OCI-LY3 (cell line): ENCODE data around the gene ARNT2.
"Not testable (repeated sequence)": the region's sequence is repeated elsewhere in the genome, so short reads cannot be mapped to it uniquely, and the experiment has no call there.

Source experiments
- H2AFZ ChIP-seq: fragments of 200-600, 300-600 bp; shearing (Covaris generic); 2 replicates; pipeline ENCODE4 v1.6.0; 2014; ENCODE audit warnings: antibody characterized with exemption, low read depth, low read length
- H3K27ac ChIP-seq: fragments of 200-600, 300-600 bp; sonication (generic); 2 replicates; pipeline ENCODE4 v1.5.1; 2014; ENCODE audit warnings: mild to moderate bottlenecking, low read length, moderate library complexity, mixed read lengths
- H3K27me3 ChIP-seq: fragments of 200-600, 300-600 bp; sonication (generic); 2 replicates; pipeline ENCODE4 v1.6.1; 2014; ENCODE audit warnings: low read depth, low read length, mixed read lengths
- H3K36me3 ChIP-seq: fragments of 200-600, 300-600 bp; sonication (generic); replicated peaks from 2 replicates; pipeline ENCODE3; 2014; ENCODE audit warnings: low read depth, low read length, mixed read lengths
- H3K4me1 ChIP-seq: fragments of 300-600, 200-600 bp; sonication (generic); 2 replicates; pipeline ENCODE4 v1.6.1; 2014; ENCODE audit warnings: low read length, mixed read lengths
- H3K4me2 ChIP-seq: fragments of 200-600, 300-600 bp; sonication (generic); 2 replicates; pipeline ENCODE4 v1.6.1; 2014; ENCODE audit warnings: low read length, mixed read lengths
- H3K4me3 ChIP-seq: fragments of 300-600, 200-600 bp; sonication (generic); 2 replicates; pipeline ENCODE4 v1.5.1; 2014; ENCODE audit warnings: antibody characterized with exemption, mild to moderate bottlenecking, low read length, moderate library complexity
- H3K79me2 ChIP-seq: fragments of 300-600, 200-600 bp; shearing (Covaris generic); 2 replicates; pipeline ENCODE4 v1.6.1; 2014; ENCODE audit warnings: mild to moderate bottlenecking, low read length, mixed read lengths
- H3K9ac ChIP-seq: fragments of 300-600, 200-600 bp; shearing (Covaris generic); 2 replicates; pipeline ENCODE4 v1.6.0; 2014; ENCODE audit warnings: mild to moderate bottlenecking, low read length, moderate library complexity
- H3K9me3 ChIP-seq: fragments of 200-600, 300-600 bp; shearing (Covaris generic); 2 replicates; pipeline ENCODE4 v1.6.1; 2014; ENCODE audit warnings: low read length, mixed read lengths; ENCODE audit not compliant: insufficient read depth
- H4K20me1 ChIP-seq: fragments of 200-600, 300-600 bp; sonication (generic); 2 replicates; pipeline ENCODE4 v1.6.1; 2016; ENCODE audit warnings: low read length, mixed read lengths; ENCODE audit not compliant: insufficient read depth
- CTCF ChIP-seq: fragments of 200-600, 300-600 bp; sonication (generic); IDR thresholded peaks from 2 replicates; pipeline ENCODE4 v1.5.1; 2014; ENCODE audit warnings: antibody characterized with exemption, low read length, low read depth
- EZH2phosphoT487 ChIP-seq: fragments of 200-600 bp; shearing (Covaris generic); IDR thresholded peaks from 2 replicates; pipeline ENCODE4 v1.6.1; 2018; ENCODE audit warnings: antibody characterized with exemption, mixed run types, low read depth

The ARNT2 gene

GRCh38 chr15:80509800-80510199, 105.6 kb downstream of the ARNT2 start:
- Histone ChIP-seq H3K9me3 (no peaks in the 10 kb centered on the region), H3K9ac (peak overlapping the region; percentile 3; the same call in 1 of the 2 replicates), H3K4me2 (peak overlapping the region; percentile 43), H4K20me1 (no peaks in the 10 kb centered on the region), H3K27ac (peak overlapping the region; percentile 65), H2AFZ (peak overlapping the region; percentile 35), H3K27me3 (no peaks in the 10 kb centered on the region), H3K79me2 (no peaks in the 10 kb centered on the region), H3K4me1 (peaks cover 24% of the 10 kb centered on the region), H3K4me3 (0 out of 2 replicates have a peak overlapping the region, but pooled peaks have one; percentile 2), H3K36me3 (no peaks in the 10 kb centered on the region)
- TF ChIP-seq EZH2phosphoT487 (no peak), CTCF (no peak)

- H3K9me3 ChIP-seq, H2AFZ ChIP-seq, H3K4me3 ChIP-seq, H3K79me2 ChIP-seq, H3K27me3 ChIP-seq, H3K36me3 ChIP-seq, H3K27ac ChIP-seq, H4K20me1 ChIP-seq, H3K4me2 ChIP-seq, H3K9ac ChIP-seq: not testable (repeated sequence)
- H3K4me1 ChIP-seq = peaks cover 27% of the 10 kb centered on the region
Measured at GRCh38 chr15:80510985-80511384, 106.8 kb downstream of the ARNT2 start.

DNA sequence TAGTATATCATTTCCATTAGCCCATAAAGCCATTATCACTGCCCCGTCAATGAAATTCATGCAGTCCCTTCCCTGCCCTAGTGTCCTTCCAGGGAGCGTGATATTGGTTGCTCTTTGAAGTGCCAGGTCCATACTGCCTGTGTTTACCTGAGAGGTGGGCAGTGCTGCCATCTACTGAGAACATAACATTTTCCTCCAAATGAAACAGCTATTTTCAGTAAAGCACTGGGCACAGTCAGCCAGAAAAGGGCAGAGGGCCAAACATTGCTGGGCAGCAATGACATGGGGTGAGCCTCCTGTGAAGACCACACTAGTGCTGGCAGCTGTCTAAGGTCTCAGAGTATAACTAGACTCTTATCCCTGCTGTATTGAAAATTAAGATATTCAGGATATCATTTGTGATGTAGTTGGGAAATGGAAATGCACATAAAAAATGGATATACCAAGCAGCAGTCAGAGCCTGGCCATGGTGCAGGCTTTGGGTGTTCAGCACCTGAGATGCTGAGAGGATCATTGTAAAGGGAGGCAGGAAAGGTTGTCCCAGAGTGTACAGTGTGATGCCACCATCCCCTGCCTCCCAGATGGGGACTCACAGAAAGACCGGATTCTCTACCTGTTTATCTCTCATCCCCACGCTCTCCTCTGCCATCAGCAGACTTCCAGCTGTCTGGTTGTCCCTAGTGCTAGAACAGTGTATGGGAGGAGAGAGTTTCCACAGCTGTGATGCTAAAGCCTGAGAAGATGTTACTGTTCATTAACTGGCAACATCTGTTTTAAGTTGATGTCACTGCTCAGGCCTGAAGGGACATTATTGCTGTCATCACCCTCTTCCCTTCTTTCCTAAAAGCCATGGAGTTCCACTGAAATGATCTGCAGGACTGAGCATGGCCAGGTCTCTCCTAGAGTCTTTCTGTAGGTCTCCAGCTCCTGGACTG, 108.8 kb downstream of the ARNT2 start:
- H2AFZ ChIP-seq = peak overlapping the region; percentile 68
- no peak overlapping the region for H3K9ac ChIP-seq
- H3K36me3 ChIP-seq = no peaks in the 10 kb centered on the region
- H3K79me2 ChIP-seq = no peaks in the 10 kb centered on the region
- H3K4me3 ChIP-seq = no peak overlapping the region
- no peaks in the 10 kb centered on the region for H3K9me3 ChIP-seq
- H3K4me1 ChIP-seq = peaks cover 27% of the 10 kb centered on the region
- H3K4me2 ChIP-seq = no peak overlapping the region
- no peaks in the 10 kb centered on the region for H3K27me3 ChIP-seq
- no peaks in the 10 kb centered on the region for H4K20me1 ChIP-seq
- H3K27ac ChIP-seq = no peak overlapping the region
- TF ChIP-seq EZH2phosphoT487 = no peak
- peak; percentile 74 for TF ChIP-seq CTCF

DNA sequence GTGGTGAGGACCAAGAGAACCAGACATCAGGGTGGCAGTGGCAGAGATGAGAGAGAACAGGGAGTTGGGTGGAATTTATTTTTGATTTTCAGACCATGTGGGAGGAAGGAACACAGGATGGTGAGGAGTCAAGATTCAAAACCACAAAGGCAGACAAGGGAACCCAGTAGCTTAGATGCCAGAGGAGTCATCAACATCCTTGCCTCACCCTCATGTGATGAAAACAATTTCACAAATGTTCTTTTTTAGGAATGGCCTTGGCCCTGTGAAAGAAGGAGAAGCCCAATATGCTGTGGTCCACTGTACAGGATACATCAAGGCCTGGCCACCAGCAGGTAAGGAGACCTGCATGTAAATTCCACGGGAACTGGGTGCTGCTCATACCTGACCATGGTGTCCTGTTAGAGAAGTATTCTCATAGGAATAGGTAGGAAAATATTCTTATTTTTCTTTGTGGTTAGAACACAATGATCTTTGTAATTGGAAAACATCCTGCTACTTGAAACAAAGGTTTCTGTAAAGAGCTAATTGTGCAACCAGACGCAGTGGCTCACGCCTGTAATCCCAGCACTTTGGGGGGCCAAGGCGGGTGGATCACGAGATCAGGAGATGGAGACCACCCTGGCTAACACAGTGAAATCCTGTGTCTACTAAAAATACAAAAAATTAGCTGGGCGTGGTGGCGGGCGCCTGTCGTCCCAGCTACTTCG, 110.0 kb downstream of the ARNT2 start:
- Histone ChIP-seq H3K9ac (no peak overlapping the region), H3K79me2 (no peaks in the 10 kb centered on the region), H3K4me3 (no peak overlapping the region), H3K27me3 (no peaks in the 10 kb centered on the region), H3K9me3 (no peaks in the 10 kb centered on the region), H3K4me1 (peaks cover 27% of the 10 kb centered on the region), H3K4me2 (no peak overlapping the region), H3K36me3 (no peaks in the 10 kb centered on the region), H2AFZ (no peak overlapping the region), H3K27ac (no peak overlapping the region), H4K20me1 (no peaks in the 10 kb centered on the region)
- TF ChIP-seq CTCF = no peak
- TF ChIP-seq EZH2phosphoT487 = no peak
